DND-41 (cell line): ENCODE measurements around the gene VPS72.

Experiments
- EZH2 ChIP-seq: IDR thresholded peaks from 3 replicates; pipeline ENCODE4 v1.6.1; 2012; ENCODE audit warnings: borderline replicate concordance, low read depth, mild to moderate bottlenecking, moderate library complexity, low read length, inconsistent platforms; ENCODE audit not compliant: severe bottlenecking
- TF ChIP-seq, protein P1 (sequence below): IDR thresholded peaks from 2 replicates; pipeline ENCODE4 v1.5.1; 2012; ENCODE audit warnings: borderline replicate concordance, low read length, moderate library complexity, mild to moderate bottlenecking; ENCODE audit not compliant: poor library complexity, severe bottlenecking; ENCODE audit errors: extremely low read depth

GRCh38 chr1:151128800-151129199 lies 61.2 kb downstream of the VPS72 start:
- TF ChIP-seq, protein P1, sequence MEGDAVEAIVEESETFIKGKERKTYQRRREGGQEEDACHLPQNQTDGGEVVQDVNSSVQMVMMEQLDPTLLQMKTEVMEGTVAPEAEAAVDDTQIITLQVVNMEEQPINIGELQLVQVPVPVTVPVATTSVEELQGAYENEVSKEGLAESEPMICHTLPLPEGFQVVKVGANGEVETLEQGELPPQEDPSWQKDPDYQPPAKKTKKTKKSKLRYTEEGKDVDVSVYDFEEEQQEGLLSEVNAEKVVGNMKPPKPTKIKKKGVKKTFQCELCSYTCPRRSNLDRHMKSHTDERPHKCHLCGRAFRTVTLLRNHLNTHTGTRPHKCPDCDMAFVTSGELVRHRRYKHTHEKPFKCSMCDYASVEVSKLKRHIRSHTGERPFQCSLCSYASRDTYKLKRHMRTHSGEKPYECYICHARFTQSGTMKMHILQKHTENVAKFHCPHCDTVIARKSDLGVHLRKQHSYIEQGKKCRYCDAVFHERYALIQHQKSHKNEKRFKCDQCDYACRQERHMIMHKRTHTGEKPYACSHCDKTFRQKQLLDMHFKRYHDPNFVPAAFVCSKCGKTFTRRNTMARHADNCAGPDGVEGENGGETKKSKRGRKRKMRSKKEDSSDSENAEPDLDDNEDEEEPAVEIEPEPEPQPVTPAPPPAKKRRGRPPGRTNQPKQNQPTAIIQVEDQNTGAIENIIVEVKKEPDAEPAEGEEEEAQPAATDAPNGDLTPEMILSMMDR = no peak
- no peak for TF ChIP-seq EZH2
